Fibroblast of mammary gland (primary cell): Measurements from ENCODE around the gene INS.
"Not testable (repeated sequence)": the region's sequence is repeated elsewhere in the genome, so short reads cannot be mapped to it uniquely, and the experiment has no call there.

Experiments used
- DNase-seq: peaks from one replicate; pipeline ENCODE4 v3.0.0-alpha.2; 2010; ENCODE audit warnings: low read depth
- H3K4me3 ChIP-seq: 2 replicates; pipeline ENCODE4 v1.5.1; 2011; ENCODE audit warnings: low read depth, mild to moderate bottlenecking, low read length, moderate library complexity; ENCODE audit not compliant: control insufficient read depth
- CTCF ChIP-seq: conservative IDR thresholded peaks from 2 replicates; pipeline ENCODE4 v1.5.1; 2011; ENCODE audit warnings: low read depth, low read length, inconsistent platforms; ENCODE audit not compliant: control insufficient read depth, insufficient read depth

Gene INS

GRCh38 chr11:2197771-2198520 lies 36.9 kb upstream of the INS start:
- no peak for TF ChIP-seq CTCF
- no peak for DNase-seq
- H3K4me3 ChIP-seq = no peak overlapping the region

GRCh38 chr11:2196970-2197770 lies 36.2 kb upstream of the INS start:
- peak; percentile 65 for TF ChIP-seq CTCF
- DNase-seq = peak; percentile 47

GRCh38 chr11:2195756-2196088 lies 34.7 kb upstream of the INS start:
- no peak for TF ChIP-seq CTCF
- no peak for DNase-seq
- H3K4me3 ChIP-seq = no peak overlapping the region

More at GRCh38 chr11:2196970-2197770, 36.2 kb upstream of the INS start:
- H3K4me3 ChIP-seq = no peak overlapping the region

- H3K4me3 ChIP-seq = no peak overlapping the region
- DNase-seq = peak; percentile 4
- peak; percentile 73 for TF ChIP-seq CTCF
Measured at GRCh38 chr11:2194877-2195755, 34.1 kb upstream of the INS start.

GRCh38 chr11:2193888-2194595 lies 33.0 kb upstream of the INS start:
- DNase-seq, H3K4me3 ChIP-seq: not testable (repeated sequence)

- no peak overlapping the region for H3K4me3 ChIP-seq
- DNase-seq = no peak
- no peak for TF ChIP-seq CTCF
Measured at GRCh38 chr11:2193099-2193887, 32.3 kb upstream of the INS start.
